ENCODE results near the gene TSPO.

GRCh38 chr22:43208703-43209522 is 57.6 kb downstream of the TSPO start:
- TF ChIP-seq CTCF (conservative IDR thresholded peaks at IDR 0.05; ENCODE audit: low read depth in 2 of 2) = no peak
- no peak for TF ChIP-seq CREB1 (CRISPR knock-in tag; IDR thresholded peaks at IDR 0.05; ENCODE audit: low read depth)
- no peak for TF ChIP-seq REST (IDR thresholded peaks at IDR 0.05; ENCODE audit: unreplicated experiment)
